HepG2 (cell line): ENCODE measurements around the gene PEBP1. TPM values are rescaled to one million over a fixed set of nuclear protein-coding genes. Genes with fewer than 3 reads are reported as not detected.

Experiments
- AKAP8 ChIP-seq: sonication (generic); formaldehyde crosslinking; IDR thresholded peaks from 2 replicates; pipeline ENCODE4 v1.5.1; 2020; ENCODE audit warnings: mild to moderate bottlenecking, missing genetic modification reagents
- ATM ChIP-seq: fragments of 450-650 bp; IDR thresholded peaks from 2 replicates; pipeline ENCODE4 v1.7.1; 2017; ENCODE audit warnings: mild to moderate bottlenecking, borderline replicate concordance
- FOSL1 ChIP-seq: sonication (generic); formaldehyde crosslinking; IDR thresholded peaks from 2 replicates; pipeline ENCODE4 v1.9.0; 2021; ENCODE audit warnings: missing genetic modification reagents, borderline replicate concordance
- GMEB1 ChIP-seq: sonication (generic); formaldehyde crosslinking; IDR thresholded peaks from 2 replicates; pipeline ENCODE4 v1.5.1; 2020; ENCODE audit warnings: missing genetic modification reagents, mild to moderate bottlenecking, borderline replicate concordance
- HMGA1 ChIP-seq: sonication (generic); formaldehyde crosslinking; conservative IDR thresholded peaks from 2 replicates; pipeline ENCODE4 v1.4.0; 2020; ENCODE audit warnings: missing genetic modification reagents
- KDM1A ChIP-seq: IDR thresholded peaks from 2 replicates; pipeline ENCODE4 v1.6.1; 2016; ENCODE audit warnings: missing compliant biosample characterization
- KLF12 ChIP-seq: sonication (generic); formaldehyde crosslinking; IDR thresholded peaks from 2 replicates; pipeline ENCODE4 v1.4.0; 2020; ENCODE audit warnings: missing genetic modification reagents, borderline replicate concordance
- MIER2 ChIP-seq: IDR thresholded peaks from 2 replicates; pipeline ENCODE4 v1.6.1; 2016; ENCODE audit warnings: missing biosample characterization, missing genetic modification reagents
- NONO ChIP-seq, 2 experiments: fragments of 450-650 bp in 1 of 2; sonication (generic) in 1 of 2; formaldehyde crosslinking in 1 of 2; IDR thresholded peaks in 1 of 2; conservative IDR thresholded peaks in 1 of 2; 2 replicates each; pipeline versions ENCODE4 v1.6.1 to v1.8.0; 2017 to 2022; ENCODE audit warnings: mild to moderate bottlenecking in 1 of 2, missing genetic modification reagents in 1 of 2, moderate library complexity in 1 of 2
- ONECUT2 ChIP-seq: sonication (generic); formaldehyde crosslinking; IDR thresholded peaks from 2 replicates; pipeline ENCODE4 v1.4.0; 2020; ENCODE audit warnings: missing genetic modification reagents
- SNAI1 ChIP-seq: sonication (generic); formaldehyde crosslinking; IDR thresholded peaks from 2 replicates; pipeline ENCODE4 v1.5.0; 2020; ENCODE audit warnings: mild to moderate bottlenecking, missing genetic modification reagents, borderline replicate concordance
- TOPORS ChIP-seq: sonication (generic); formaldehyde crosslinking; IDR thresholded peaks from 2 replicates; pipeline ENCODE4 v1.8.0; 2023; ENCODE audit warnings: mild to moderate bottlenecking, missing genetic modification reagents
- TRIM24 ChIP-seq: sonication (generic); formaldehyde crosslinking; IDR thresholded peaks from 2 replicates; pipeline ENCODE4 v1.8.0; 2022; ENCODE audit warnings: mild to moderate bottlenecking, missing genetic modification reagents
- USF2 ChIP-seq, 2 experiments: sonication (generic) in 1 of 2; formaldehyde crosslinking in 1 of 2; IDR thresholded peaks; 2 replicates each; pipeline versions ENCODE4 v1.5.1 to v1.6.1; 2011 to 2020; ENCODE audit warnings: borderline replicate concordance in 1 of 2, low read depth in 1 of 2, low read length in 1 of 2, mild to moderate bottlenecking in 1 of 2, missing genetic modification reagents in 1 of 2, moderate library complexity in 1 of 2
- ZBTB2 ChIP-seq: sonication (generic); formaldehyde crosslinking; IDR thresholded peaks from 2 replicates; pipeline ENCODE4 v1.8.0; 2022; ENCODE audit warnings: low read depth, missing genetic modification reagents
- ZNF24 ChIP-seq: fragments of 450-650 bp; IDR thresholded peaks from 2 replicates; pipeline ENCODE4 v1.6.1; 2017; ENCODE audit warnings: antibody characterized with exemption, mild to moderate bottlenecking
- ZNF3 ChIP-seq: IDR thresholded peaks from 2 replicates; pipeline ENCODE4 v1.7.0; 2017; ENCODE audit warnings: inconsistent platforms
- ZNF792 ChIP-seq: IDR thresholded peaks from 2 replicates; pipeline ENCODE4 v1.6.1; 2016
- polyA plus RNA-seq, 8 experiments: library from polyadenylated mRNA; depleted of rRNA in 3 of 8; stranded (reverse) in 7 of 8; unstranded in 1 of 8; fragments of >200 nt; fragmentation: Illumina TruSeq in 4 of 8; extraction: Trizol in 4 of 8; gene quantifications; 2 replicates each; pipeline versions ENCODE4 v1.2.1 to v1.2.3, GENCODE V29; 2011 to 2016; ENCODE audit warnings: low read depth in 4 of 8, missing spikeins in 1 of 8, mixed read lengths in 1 of 8; ENCODE audit not compliant: insufficient read depth in 1 of 8
- total RNA-seq, 5 experiments: library from RNA; depleted of rRNA; stranded (reverse); fragments of >200 nt; fragmentation: Illumina TruSeq; extraction: Trizol; gene quantifications; 2 replicates each; pipeline ENCODE4 v1.2.3, GENCODE V29; 2016; ENCODE audit warnings: low read depth in 1 of 5
- TF ChIP-seq, protein P1 (sequence below): sonication (generic); formaldehyde crosslinking; IDR thresholded peaks from 2 replicates; pipeline ENCODE4 v1.9.0; 2022; ENCODE audit warnings: missing genetic modification reagents, mild to moderate bottlenecking, borderline replicate concordance
- TF ChIP-seq, protein P2 (sequence below): sonication (generic); formaldehyde crosslinking; IDR thresholded peaks from 2 replicates; pipeline ENCODE4 v1.5.1; 2020; ENCODE audit warnings: mild to moderate bottlenecking, missing genetic modification reagents, borderline replicate concordance
- TF ChIP-seq, protein P3 (sequence below): IDR thresholded peaks from 2 replicates; pipeline ENCODE4 v1.6.1; 2016; ENCODE audit warnings: low read depth, control low read depth

PEBP1 gene
- total and polyA plus RNA-seq, 2 of the 13 experiments (the other 11 are each of a cell fraction or from before 2014, with no cell fraction given): 538 to 1,505 TPM

DNA sequence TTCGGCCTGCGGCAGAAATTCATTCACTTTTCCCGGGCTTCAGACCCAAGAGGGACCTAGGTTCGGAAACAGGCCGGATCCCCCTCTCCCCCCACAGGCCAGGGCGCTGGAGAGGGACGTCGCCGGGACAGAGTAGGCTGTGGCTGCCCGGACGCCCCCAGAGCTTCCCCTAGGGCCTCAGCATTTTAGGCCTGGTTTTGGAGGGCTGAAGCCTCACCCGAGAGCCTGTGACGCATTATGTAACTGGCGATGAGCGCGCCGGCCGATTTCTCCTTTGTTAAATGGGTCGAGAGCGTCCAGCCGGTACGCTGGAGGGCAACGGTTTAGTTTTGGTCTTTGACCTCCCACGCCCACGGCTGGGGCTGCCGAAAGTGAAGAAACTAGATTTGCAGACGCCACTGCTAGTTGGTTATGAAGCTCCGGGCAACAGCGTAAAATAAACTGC lies 657 bp downstream of the PEBP1 start (continued):
- no peak for TF ChIP-seq KLF12
- no peak for TF ChIP-seq NONO (IDR thresholded peaks at IDR 0.05)
- TF ChIP-seq NONO (CRISPR knock-in tag; conservative IDR thresholded peaks at IDR 0.05): 0 out of 2 replicates have a peak, but pooled peaks have one; percentile 5
- TF ChIP-seq ZBTB2 (CRISPR knock-in tag): no peak
- no peak for TF ChIP-seq ZNF24
- no peak for TF ChIP-seq GMEB1 (CRISPR knock-in tag)
- TF ChIP-seq, protein P1, sequence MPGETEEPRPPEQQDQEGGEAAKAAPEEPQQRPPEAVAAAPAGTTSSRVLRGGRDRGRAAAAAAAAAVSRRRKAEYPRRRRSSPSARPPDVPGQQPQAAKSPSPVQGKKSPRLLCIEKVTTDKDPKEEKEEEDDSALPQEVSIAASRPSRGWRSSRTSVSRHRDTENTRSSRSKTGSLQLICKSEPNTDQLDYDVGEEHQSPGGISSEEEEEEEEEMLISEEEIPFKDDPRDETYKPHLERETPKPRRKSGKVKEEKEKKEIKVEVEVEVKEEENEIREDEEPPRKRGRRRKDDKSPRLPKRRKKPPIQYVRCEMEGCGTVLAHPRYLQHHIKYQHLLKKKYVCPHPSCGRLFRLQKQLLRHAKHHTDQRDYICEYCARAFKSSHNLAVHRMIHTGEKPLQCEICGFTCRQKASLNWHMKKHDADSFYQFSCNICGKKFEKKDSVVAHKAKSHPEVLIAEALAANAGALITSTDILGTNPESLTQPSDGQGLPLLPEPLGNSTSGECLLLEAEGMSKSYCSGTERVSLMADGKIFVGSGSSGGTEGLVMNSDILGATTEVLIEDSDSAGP (CRISPR knock-in tag): no peak
- no peak for TF ChIP-seq KDM1A (CRISPR knock-in tag)
- TF ChIP-seq TRIM24 (CRISPR knock-in tag): no peak
- no peak for TF ChIP-seq HMGA1 (CRISPR knock-in tag)
- TF ChIP-seq, protein P2, sequence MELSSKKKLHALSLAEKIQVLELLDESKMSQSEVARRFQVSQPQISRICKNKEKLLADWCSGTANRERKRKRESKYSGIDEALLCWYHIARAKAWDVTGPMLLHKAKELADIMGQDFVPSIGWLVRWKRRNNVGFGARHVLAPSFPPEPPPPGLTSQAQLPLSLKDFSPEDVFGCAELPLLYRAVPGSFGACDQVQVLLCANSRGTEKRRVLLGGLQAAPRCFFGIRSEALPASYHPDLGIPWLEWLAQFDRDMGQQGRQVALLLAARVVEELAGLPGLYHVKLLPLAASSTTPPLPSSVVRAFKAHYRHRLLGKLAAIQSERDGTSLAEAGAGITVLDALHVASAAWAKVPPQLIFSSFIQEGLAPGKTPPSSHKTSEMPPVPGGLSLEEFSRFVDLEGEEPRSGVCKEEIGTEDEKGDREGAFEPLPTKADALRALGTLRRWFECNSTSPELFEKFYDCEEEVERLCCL (CRISPR knock-in tag): no peak
- no peak for TF ChIP-seq TOPORS (CRISPR knock-in tag)
- no peak for TF ChIP-seq FOSL1 (CRISPR knock-in tag)
- TF ChIP-seq ONECUT2 (CRISPR knock-in tag): no peak
- no peak for TF ChIP-seq USF2 (IDR thresholded peaks at IDR 0.05; ENCODE audit: low read depth, low read length)
- no peak for TF ChIP-seq USF2 (CRISPR knock-in tag; IDR thresholded peaks at IDR 0.05; ENCODE audit: borderline replicate concordance)
- TF ChIP-seq MIER2 (CRISPR knock-in tag): no peak
- no peak for TF ChIP-seq ZNF3 (CRISPR knock-in tag)
- TF ChIP-seq, protein P3, sequence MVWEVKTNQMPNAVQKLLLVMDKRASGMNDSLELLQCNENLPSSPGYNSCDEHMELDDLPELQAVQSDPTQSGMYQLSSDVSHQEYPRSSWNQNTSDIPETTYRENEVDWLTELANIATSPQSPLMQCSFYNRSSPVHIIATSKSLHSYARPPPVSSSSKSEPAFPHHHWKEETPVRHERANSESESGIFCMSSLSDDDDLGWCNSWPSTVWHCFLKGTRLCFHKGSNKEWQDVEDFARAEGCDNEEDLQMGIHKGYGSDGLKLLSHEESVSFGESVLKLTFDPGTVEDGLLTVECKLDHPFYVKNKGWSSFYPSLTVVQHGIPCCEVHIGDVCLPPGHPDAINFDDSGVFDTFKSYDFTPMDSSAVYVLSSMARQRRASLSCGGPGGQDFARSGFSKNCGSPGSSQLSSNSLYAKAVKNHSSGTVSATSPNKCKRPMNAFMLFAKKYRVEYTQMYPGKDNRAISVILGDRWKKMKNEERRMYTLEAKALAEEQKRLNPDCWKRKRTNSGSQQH (CRISPR knock-in tag): no peak
- no peak; the same call in 1 of the 2 replicates for TF ChIP-seq ZNF792 (CRISPR knock-in tag)
- no peak for TF ChIP-seq ATM
- no peak for TF ChIP-seq AKAP8 (CRISPR knock-in tag)
- TF ChIP-seq SNAI1 (CRISPR knock-in tag): no peak
